ENCODE data around the gene ORAI2. TPM values are rescaled to one million over a fixed set of nuclear protein-coding genes. Genes with fewer than 3 reads are reported as not detected.
"Not testable (repeated sequence)": the region's sequence is repeated elsewhere in the genome, so short reads cannot be mapped to it uniquely, and the experiment has no call there.

Gene ORAI2
- total and polyA plus RNA-seq, 2 of the 8 experiments (the other 6 are each of a cell fraction or from before 2014, with no cell fraction given): 20.7 to 35.2 TPM

- H4K91ac ChIP-seq (replicated peaks; ENCODE audit: insufficient read length, low read length); H4K5ac ChIP-seq (ENCODE audit: insufficient read length, low read depth, low read length); H4K20me1 ChIP-seq (replicated peaks in 1 of 2; ENCODE audit: control insufficient read depth in 1 of 2, insufficient read depth in 2 of 2, low read length in 2 of 2); H2BK15ac ChIP-seq (ENCODE audit: low read length); H3K9ac ChIP-seq (replicated peaks in 1 of 4; ENCODE audit: extremely low read depth in 1 of 4, low read depth in 3 of 4, low read length in 3 of 4); H4K8ac ChIP-seq (ENCODE audit: extremely low read depth, insufficient read depth, low read length); H3K18ac ChIP-seq (ENCODE audit: extremely low read depth, low read length); H3K27me3 ChIP-seq (replicated peaks in 1 of 4; ENCODE audit: control insufficient read depth in 3 of 4, extremely low read depth in 1 of 4, insufficient read depth in 3 of 4, low read length in 3 of 4); H3K4me2 ChIP-seq (ENCODE audit: insufficient read depth in 1 of 2, low read depth in 2 of 2, low read length in 2 of 2); H2BK12ac ChIP-seq (ENCODE audit: low read depth, low read length); H2AK5ac ChIP-seq (ENCODE audit: low read depth, low read length); H2BK5ac ChIP-seq (ENCODE audit: low read depth, low read length); H3K56ac ChIP-seq (replicated peaks; ENCODE audit: insufficient read length, low read depth, low read length); H3K27ac ChIP-seq (ENCODE audit: low read depth, low read length); H3K79me2 ChIP-seq (ENCODE audit: control insufficient read depth in 1 of 2, insufficient read depth in 2 of 2, low read length in 2 of 2); H3K4me3 ChIP-seq (ENCODE audit: extremely low read depth in 1 of 4, insufficient read depth in 2 of 4, low read depth in 3 of 4, low read length in 4 of 4); CTCF ChIA-PET (ENCODE audit: partially characterized antibody); H3K23ac ChIP-seq (ENCODE audit: insufficient read length); H2BK20ac ChIP-seq (ENCODE audit: low read length); H3K36me3 ChIP-seq (ENCODE audit: control insufficient read depth in 2 of 4, insufficient read depth in 4 of 4, low read length in 3 of 4); H3K4ac ChIP-seq (replicated peaks; ENCODE audit: insufficient read length, low read depth, low read length); H2BK120ac ChIP-seq (replicated peaks; ENCODE audit: low read depth, low read length); POLR2A ChIA-PET (ENCODE audit: partially characterized antibody); H3K9me3 ChIP-seq (ENCODE audit: insufficient read depth in 2 of 2, low read depth in 1 of 2, low read length in 1 of 2); H3K79me1 ChIP-seq (ENCODE audit: low read depth, low read length); H3K4me1 ChIP-seq (replicated peaks in 1 of 4; ENCODE audit: control insufficient read depth in 3 of 4, insufficient read depth in 4 of 4, low read length in 3 of 4); H3K23me2 ChIP-seq (ENCODE audit: low read depth, low read length); H3K14ac ChIP-seq (ENCODE audit: insufficient read length); FAIRE-seq; H2AFZ ChIP-seq (ENCODE audit: low read length); DNase-seq (ENCODE audit: low read depth in 1 of 2, low spot score in 2 of 2): not testable (repeated sequence)
- WGBS, 2 experiments (ENCODE audit: extremely low coverage in 1 of 2, insufficient coverage in 1 of 2, insufficient read length in 1 of 2, insufficient replicate concordance in 2 of 2, low coverage in 1 of 2, low lambda C conversion rate in 2 of 2, missing lambda C conversion rate in 1 of 2): 0% methylated on average over 2 of the region's 10 CpGs; no CpG with 5 or more reads in 1 of the 2 experiments
Measured at GRCh38 chr7:102479209-102479584, 45.8 kb downstream of the ORAI2 start.
